ENCODE results near the gene MGAT4B.
A peak's percentile ranks its signal among the peaks of the same experiment; 100 is the strongest.

MGAT4B gene

DNA sequence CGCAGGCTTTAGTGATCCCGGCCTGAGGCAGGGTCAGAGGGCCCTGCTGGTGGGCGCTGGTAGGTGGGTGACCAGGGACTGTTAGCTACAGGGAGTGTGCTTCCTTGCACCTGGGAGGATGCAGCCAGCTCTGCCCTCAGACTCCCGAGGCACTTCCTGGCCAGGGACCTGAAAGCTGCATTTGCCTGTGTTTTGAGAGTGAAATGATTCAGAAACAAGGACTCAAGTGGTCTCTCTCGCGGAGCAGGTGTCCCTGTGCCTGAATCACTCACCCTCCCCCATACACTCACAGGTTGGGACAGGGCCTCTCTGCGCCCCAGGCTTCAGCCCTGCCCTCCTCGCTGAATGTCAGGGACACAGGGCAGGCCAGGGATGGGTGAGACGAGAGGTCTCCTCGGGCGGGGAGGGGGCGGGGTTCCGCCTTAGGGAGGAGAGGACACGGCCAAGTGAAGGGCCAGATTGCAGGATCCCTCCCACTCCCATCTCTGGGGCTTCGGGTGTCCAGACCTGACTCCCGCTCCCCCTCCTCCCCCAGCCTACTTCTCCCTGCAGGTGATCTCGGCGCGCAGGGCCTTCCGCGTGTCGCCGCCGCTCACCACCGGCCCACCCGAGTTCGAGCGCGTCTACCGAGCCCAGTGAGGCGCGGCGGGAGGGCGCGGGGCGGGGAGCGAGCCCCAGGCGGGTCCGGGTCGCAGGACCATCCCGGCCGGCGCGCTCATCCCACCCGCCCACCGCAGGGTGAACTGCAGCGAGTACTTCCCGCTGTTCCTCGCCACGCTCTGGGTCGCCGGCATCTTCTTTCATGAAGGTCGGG lies 11.4 kb downstream of the MGAT4B start:
- peak overlapping the region; percentile 41 for H2BK120ac ChIP-seq (ENCODE audit: insufficient read depth, low read length, poor library complexity)
- H2BK5ac ChIP-seq (ENCODE audit: low read depth, low read length, poor library complexity) = peak overlapping the region; percentile 43
- H4K91ac ChIP-seq (ENCODE audit: low read depth, low read length) = peak overlapping the region; percentile 82
- no peaks in the 10 kb centered on the region for H3K9me3 ChIP-seq (ENCODE audit: insufficient read depth, low read depth, low read length)
- H3K9ac ChIP-seq (ENCODE audit: low read length) = peak overlapping the region; percentile 63
- H3K4ac ChIP-seq (ENCODE audit: low read depth, low read length) = peak overlapping the region; percentile 25
- H3K27ac ChIP-seq (ENCODE audit: low read depth, low read length) = peak overlapping the region; percentile 68
- peak overlapping the region; percentile 24 for H2BK12ac ChIP-seq (ENCODE audit: low read length)
- H3K79me1 ChIP-seq (ENCODE audit: low read length) = peaks cover 7% of the 10 kb centered on the region
- peak overlapping the region; percentile 72 for H2AK5ac ChIP-seq (ENCODE audit: low read length)
- H4K12ac ChIP-seq (ENCODE audit: low read depth, low read length) = peak overlapping the region; percentile 85
- DNase-seq = peak; percentile 27 to 42
- peak overlapping the region; percentile 78 for H3K4me3 ChIP-seq (ENCODE audit: low read depth, low read length)
- H3K27me3 ChIP-seq (ENCODE audit: insufficient read depth, low read length) = no peaks in the 10 kb centered on the region
- peaks cover 4% of the 10 kb centered on the region for H3K79me2 ChIP-seq (ENCODE audit: control insufficient read depth, insufficient read depth, low read length, poor library complexity)
- peak overlapping the region; percentile 89 for H3K18ac ChIP-seq (ENCODE audit: low read length)
- peak overlapping the region; percentile 91 for H3K4me2 ChIP-seq (ENCODE audit: low read length)
- H2AFZ ChIP-seq (ENCODE audit: insufficient read depth, low read length, poor library complexity) = peak overlapping the region; percentile 77
- peak overlapping the region; percentile 91 for H3K14ac ChIP-seq (ENCODE audit: low read length)
- peak overlapping the region; percentile 81 for H4K8ac ChIP-seq (ENCODE audit: low read depth, low read length)
- WGBS (ENCODE audit: extremely low coverage, insufficient coverage, insufficient read length) = no CpG with 5 or more reads among the region's 53 CpGs
- no peak overlapping the region for H3K23ac ChIP-seq (ENCODE audit: low read length)
- peaks cover 8 to 15% of the 10 kb centered on the region in 2 experiments for H3K4me1 ChIP-seq (ENCODE audit: control insufficient read depth in 1 of 2, insufficient read depth in 2 of 2, low read length in 2 of 2)
- peaks cover 33 to 36% of the 10 kb centered on the region in 2 experiments for H3K36me3 ChIP-seq (ENCODE audit: control insufficient read depth in 1 of 2, insufficient read depth in 2 of 2, low read length in 2 of 2)

GRCh38 chr5:179794575-179794974 lies 12.1 kb downstream of the MGAT4B start:
- H3K9ac ChIP-seq (ENCODE audit: low read length) = no peak overlapping the region
- H3K79me2 ChIP-seq (ENCODE audit: control insufficient read depth, insufficient read depth, low read length, poor library complexity) = peaks cover 4% of the 10 kb centered on the region
- H3K36me3 ChIP-seq (ENCODE audit: control insufficient read depth in 1 of 2, insufficient read depth in 2 of 2, low read length in 2 of 2) = peaks cover 27 to 29% of the 10 kb centered on the region in 2 experiments
- H2BK5ac ChIP-seq (ENCODE audit: low read depth, low read length, poor library complexity) = no peak overlapping the region
- WGBS (ENCODE audit: extremely low coverage, insufficient coverage, insufficient read length) = no CpG with 5 or more reads among the region's 3 CpGs
- no peak overlapping the region for H3K23ac ChIP-seq (ENCODE audit: low read length)
- H3K4me1 ChIP-seq (ENCODE audit: control insufficient read depth in 1 of 2, insufficient read depth in 2 of 2, low read length in 2 of 2) = peaks cover 8 to 15% of the 10 kb centered on the region in 2 experiments
- no peak for DNase-seq
- no peak overlapping the region for H4K91ac ChIP-seq (ENCODE audit: low read depth, low read length)
- peaks cover 7% of the 10 kb centered on the region for H3K79me1 ChIP-seq (ENCODE audit: low read length)
- no peak overlapping the region for H3K14ac ChIP-seq (ENCODE audit: low read length)
- no peak overlapping the region for H3K18ac ChIP-seq (ENCODE audit: low read length)
- no peak overlapping the region for H2AFZ ChIP-seq (ENCODE audit: insufficient read depth, low read length, poor library complexity)
- H2BK120ac ChIP-seq (ENCODE audit: insufficient read depth, low read length, poor library complexity) = no peak overlapping the region
- H3K4ac ChIP-seq (ENCODE audit: low read depth, low read length) = no peak overlapping the region
- H4K8ac ChIP-seq (ENCODE audit: low read depth, low read length) = no peak overlapping the region
- H2AK5ac ChIP-seq (ENCODE audit: low read length) = no peak overlapping the region
- no peak overlapping the region for H3K27ac ChIP-seq (ENCODE audit: low read depth, low read length)
- H3K4me2 ChIP-seq (ENCODE audit: low read length) = no peak overlapping the region
- H3K9me3 ChIP-seq (ENCODE audit: insufficient read depth, low read depth, low read length) = no peaks in the 10 kb centered on the region
- no peak overlapping the region for H4K12ac ChIP-seq (ENCODE audit: low read depth, low read length)
- no peak overlapping the region for H2BK12ac ChIP-seq (ENCODE audit: low read length)
- no peak overlapping the region for H3K4me3 ChIP-seq (ENCODE audit: low read depth, low read length)
- H3K27me3 ChIP-seq (ENCODE audit: insufficient read depth, low read length) = no peaks in the 10 kb centered on the region

DNA sequence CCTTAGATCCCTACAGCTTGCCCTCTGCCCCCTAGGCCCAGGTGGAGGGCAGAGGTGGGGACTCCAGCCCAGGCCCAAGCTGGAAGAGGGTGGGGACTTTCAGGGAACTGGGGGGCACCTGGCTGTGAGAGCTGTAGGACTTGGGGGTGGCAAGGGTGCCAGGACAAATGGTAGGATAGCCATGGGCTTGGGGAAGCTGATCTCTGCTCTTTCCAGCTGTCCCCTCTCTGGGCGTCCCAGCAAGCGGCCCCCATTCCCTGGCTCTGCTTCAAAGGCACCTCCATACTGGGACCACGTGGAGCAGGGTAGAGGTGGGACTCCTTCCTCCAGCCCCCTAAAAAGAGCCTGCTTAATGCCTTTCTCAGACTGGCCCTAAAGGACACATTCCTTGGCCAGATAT lies 12.5 kb downstream of the MGAT4B start:
- no peaks in the 10 kb centered on the region for H3K27me3 ChIP-seq (ENCODE audit: insufficient read depth, low read length)
- no peak overlapping the region for H3K4ac ChIP-seq (ENCODE audit: low read depth, low read length)
- no peak overlapping the region for H3K27ac ChIP-seq (ENCODE audit: low read depth, low read length)
- WGBS (ENCODE audit: extremely low coverage, insufficient coverage, insufficient read length) = no CpG with 5 or more reads among the region's 3 CpGs
- H3K18ac ChIP-seq (ENCODE audit: low read length) = no peak overlapping the region
- peaks cover 23 to 25% of the 10 kb centered on the region in 2 experiments for H3K36me3 ChIP-seq (ENCODE audit: control insufficient read depth in 1 of 2, insufficient read depth in 2 of 2, low read length in 2 of 2)
- no peak overlapping the region for H3K4me3 ChIP-seq (ENCODE audit: low read depth, low read length)
- H3K14ac ChIP-seq (ENCODE audit: low read length) = no peak overlapping the region
- H3K23ac ChIP-seq (ENCODE audit: low read length) = no peak overlapping the region
- H2BK120ac ChIP-seq (ENCODE audit: insufficient read depth, low read length, poor library complexity) = no peak overlapping the region
- no peak overlapping the region for H4K91ac ChIP-seq (ENCODE audit: low read depth, low read length)
- H2BK12ac ChIP-seq (ENCODE audit: low read length) = no peak overlapping the region
- no peaks in the 10 kb centered on the region for H3K9me3 ChIP-seq (ENCODE audit: insufficient read depth, low read depth, low read length)
- H3K79me2 ChIP-seq (ENCODE audit: control insufficient read depth, insufficient read depth, low read length, poor library complexity) = peaks cover 4% of the 10 kb centered on the region
- no peak overlapping the region for H2AFZ ChIP-seq (ENCODE audit: insufficient read depth, low read length, poor library complexity)
- no peak overlapping the region for H2AK5ac ChIP-seq (ENCODE audit: low read length)
- no peak overlapping the region for H3K4me2 ChIP-seq (ENCODE audit: low read length)
- H3K4me1 ChIP-seq (ENCODE audit: control insufficient read depth in 1 of 2, insufficient read depth in 2 of 2, low read length in 2 of 2) = peaks cover 8 to 15% of the 10 kb centered on the region in 2 experiments
- no peak for DNase-seq
- H3K9ac ChIP-seq (ENCODE audit: low read length) = no peak overlapping the region
- H3K79me1 ChIP-seq (ENCODE audit: low read length) = peaks cover 7% of the 10 kb centered on the region
- no peak overlapping the region for H2BK5ac ChIP-seq (ENCODE audit: low read depth, low read length, poor library complexity)
- H4K12ac ChIP-seq (ENCODE audit: low read depth, low read length) = no peak overlapping the region
- H4K8ac ChIP-seq (ENCODE audit: low read depth, low read length) = no peak overlapping the region

DNA sequence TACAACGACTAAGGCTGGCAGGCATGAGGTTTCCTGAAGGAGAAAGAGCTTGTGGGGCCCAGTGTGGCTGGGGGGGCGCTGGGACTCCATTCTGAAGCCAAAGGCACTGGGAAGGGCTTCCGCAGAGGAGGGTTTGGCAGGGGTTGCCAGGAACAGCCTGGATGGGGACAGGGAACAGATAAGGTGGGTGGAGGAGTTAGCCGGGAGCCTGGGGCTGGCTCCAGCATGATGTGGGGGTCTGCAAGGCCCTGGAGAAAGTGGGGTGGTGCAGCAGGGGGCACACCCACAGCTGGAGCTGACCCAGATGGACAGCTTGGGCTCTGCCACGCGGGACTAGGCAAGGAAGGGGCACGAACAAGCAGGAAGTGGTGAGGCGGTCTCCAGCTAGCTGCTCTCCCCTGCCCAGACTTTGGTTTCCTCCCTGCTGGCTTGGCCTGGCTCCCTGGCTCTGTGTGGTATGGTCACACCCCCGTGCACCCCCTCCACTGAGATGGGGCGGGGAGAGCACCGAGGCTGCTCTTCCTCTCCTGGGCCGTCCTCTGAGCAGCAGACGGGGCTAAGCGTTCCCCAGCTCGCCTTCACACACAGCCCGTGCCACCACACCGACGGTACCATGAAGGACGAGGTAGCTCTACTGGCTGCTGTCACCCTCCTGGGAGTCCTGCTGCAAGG lies 13.1 kb downstream of the MGAT4B start, which contains the start of gene LTC4S:
Gene LTC4S, plus strand, starts transcription at position 519 of the 672 bp plus-strand sequence. Its CDS starts 95 bp downstream, at position 614.
- no peak within 1 kb of the TSS for H3K23ac ChIP-seq (ENCODE audit: low read length)
- H3K79me2 ChIP-seq (ENCODE audit: control insufficient read depth, insufficient read depth, low read length, poor library complexity) = peaks cover 4% of the 10 kb centered on the region
- H3K4me3 ChIP-seq (ENCODE audit: low read depth, low read length) = peak within 1 kb of the TSS; percentile 21
- H3K9me3 ChIP-seq (ENCODE audit: insufficient read depth, low read depth, low read length) = no peaks in the 10 kb centered on the region
- no peak within 1 kb of the TSS for H3K27ac ChIP-seq (ENCODE audit: low read depth, low read length)
- H2AK5ac ChIP-seq (ENCODE audit: low read length) = no peak within 1 kb of the TSS
- no peak within 1 kb of the TSS for H4K8ac ChIP-seq (ENCODE audit: low read depth, low read length)
- no peak within 1 kb of the TSS for H3K9ac ChIP-seq (ENCODE audit: low read length)
- no peak within 1 kb of the TSS for H3K4me2 ChIP-seq (ENCODE audit: low read length)
- peaks cover 17 to 20% of the 10 kb centered on the region in 2 experiments for H3K36me3 ChIP-seq (ENCODE audit: control insufficient read depth in 1 of 2, insufficient read depth in 2 of 2, low read length in 2 of 2)
- H3K14ac ChIP-seq (ENCODE audit: low read length) = no peak within 1 kb of the TSS
- no peak for DNase-seq
- no peak within 1 kb of the TSS for H3K4ac ChIP-seq (ENCODE audit: low read depth, low read length)
- no peak within 1 kb of the TSS for H4K91ac ChIP-seq (ENCODE audit: low read depth, low read length)
- H3K18ac ChIP-seq (ENCODE audit: low read length) = no peak within 1 kb of the TSS
- no peak within 1 kb of the TSS for H2BK120ac ChIP-seq (ENCODE audit: insufficient read depth, low read length, poor library complexity)
- no peak within 1 kb of the TSS for H4K12ac ChIP-seq (ENCODE audit: low read depth, low read length)
- no peak within 1 kb of the TSS for H2BK5ac ChIP-seq (ENCODE audit: low read depth, low read length, poor library complexity)
- H3K79me1 ChIP-seq (ENCODE audit: low read length) = peaks cover 7% of the 10 kb centered on the region
- peaks cover 8 to 15% of the 10 kb centered on the region in 2 experiments for H3K4me1 ChIP-seq (ENCODE audit: control insufficient read depth in 1 of 2, insufficient read depth in 2 of 2, low read length in 2 of 2)
- WGBS (ENCODE audit: extremely low coverage, insufficient coverage, insufficient read length) = no CpG with 5 or more reads among the region's 19 CpGs
- H3K27me3 ChIP-seq (ENCODE audit: insufficient read depth, low read length) = no peaks in the 10 kb centered on the region
- no peak within 1 kb of the TSS for H2BK12ac ChIP-seq (ENCODE audit: low read length)
- H2AFZ ChIP-seq (ENCODE audit: insufficient read depth, low read length, poor library complexity) = no peak within 1 kb of the TSS

All from trophoblast cell (in vitro differentiated cells and primary cell).